ENCODE results near the gene POLR3C. TPM values are rescaled to one million over a fixed set of nuclear protein-coding genes. Genes with fewer than 3 reads are reported as not detected.

The POLR3C gene
- total and polyA plus RNA-seq, 2 of the 13 experiments (the other 11 are each of a cell fraction or from before 2014, with no cell fraction given): 15.5 to 24.3 TPM

DNA sequence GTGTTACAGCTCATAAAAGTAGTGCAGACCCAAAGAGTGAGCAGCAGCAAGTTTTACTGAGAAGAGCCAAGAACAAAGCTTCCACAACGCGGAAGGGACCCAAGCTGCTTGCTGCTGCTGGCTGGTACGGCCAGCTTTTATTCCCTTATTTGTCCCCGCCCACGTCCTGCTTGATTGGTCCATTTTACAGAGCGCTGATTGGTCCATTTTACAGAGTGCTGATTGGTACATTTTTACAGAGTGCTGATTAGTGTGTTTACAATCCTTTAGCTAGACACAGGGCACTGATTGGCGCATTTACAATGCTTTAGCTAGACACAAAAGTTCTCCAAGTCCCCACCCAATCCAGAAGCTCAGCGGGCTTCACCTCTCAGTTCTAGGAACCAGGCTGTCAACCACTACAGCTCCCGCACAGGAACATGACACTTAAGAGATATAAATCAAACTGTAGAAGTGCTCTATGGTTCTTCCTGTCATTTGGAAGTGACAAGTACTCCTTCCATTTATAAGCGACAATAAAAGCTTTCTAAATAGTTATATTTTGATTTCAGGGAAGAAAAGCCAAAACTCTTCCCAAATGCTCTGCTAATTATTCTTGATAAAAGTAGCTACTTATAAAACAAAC is 28.6 kb upstream of the POLR3C start:
- 94% methylated on average over 10 of the region's 10 CpGs for WGBS (ENCODE audit: low lambda C conversion rate)
- in situ Hi-C loops (cut with HindIII; ENCODE audit: extremely low pct_ligation_motif_present, low pct_unique_long_range_greater_than_20kb): no loop called here
- POLR2A ChIA-PET: interaction anchor here (1.7 kb wide), 1 partner anchor 28 kb away, joined by 3 read pairs; the partner anchor contains the start of genes POLR3C and RNF115
- intact Hi-C loops (cut with micrococcal nuclease; ENCODE audit: unreplicated experiment): no loop called here
- no peak overlapping the region for H3K4me2 ChIP-seq (ENCODE audit: low read depth, low read length)
- peaks cover 6% of the 10 kb centered on the region for H3K79me2 ChIP-seq (ENCODE audit: insufficient read depth, low read length)
- peaks cover 8% of the 10 kb centered on the region for H3K9me3 ChIP-seq (ENCODE audit: low read length)
- no peaks in the 10 kb centered on the region for H3K36me3 ChIP-seq (replicated peaks in 1 of 2; ENCODE audit: control insufficient read depth in 1 of 2, insufficient read depth in 2 of 2, low read length in 2 of 2)
- TF ChIP-seq FOXA1 (IDR thresholded peaks at IDR 0.05) (no peak), FOXA1 (CRISPR knock-in tag; IDR thresholded peaks at IDR 0.05) (no peak), KLF13 (CRISPR knock-in tag; IDR thresholded peaks at IDR 0.05) (no peak), ZNF547 (CRISPR knock-in tag; IDR thresholded peaks at IDR 0.05) (no peak), ZNF749 (CRISPR knock-in tag; IDR thresholded peaks at IDR 0.05; ENCODE audit: borderline replicate concordance) (no peak), EEA1 (CRISPR knock-in tag; IDR thresholded peaks at IDR 0.05; ENCODE audit: borderline replicate concordance) (no peak), PAX8 (CRISPR knock-in tag; IDR thresholded peaks at IDR 0.05; ENCODE audit: borderline replicate concordance) (no peak), MZF1 (CRISPR knock-in tag; IDR thresholded peaks at IDR 0.05; ENCODE audit: borderline replicate concordance) (no peak), TP53 (CRISPR knock-in tag; conservative IDR thresholded peaks at IDR 0.05) (no peak), NR2F6 (IDR thresholded peaks at IDR 0.05) (no peak), NR2F6 (CRISPR knock-in tag; IDR thresholded peaks at IDR 0.05) (no peak), ZNF33A (CRISPR knock-in tag; IDR thresholded peaks at IDR 0.05; ENCODE audit: borderline replicate concordance) (no peak)
- TF ChIP-seq, protein P1, sequence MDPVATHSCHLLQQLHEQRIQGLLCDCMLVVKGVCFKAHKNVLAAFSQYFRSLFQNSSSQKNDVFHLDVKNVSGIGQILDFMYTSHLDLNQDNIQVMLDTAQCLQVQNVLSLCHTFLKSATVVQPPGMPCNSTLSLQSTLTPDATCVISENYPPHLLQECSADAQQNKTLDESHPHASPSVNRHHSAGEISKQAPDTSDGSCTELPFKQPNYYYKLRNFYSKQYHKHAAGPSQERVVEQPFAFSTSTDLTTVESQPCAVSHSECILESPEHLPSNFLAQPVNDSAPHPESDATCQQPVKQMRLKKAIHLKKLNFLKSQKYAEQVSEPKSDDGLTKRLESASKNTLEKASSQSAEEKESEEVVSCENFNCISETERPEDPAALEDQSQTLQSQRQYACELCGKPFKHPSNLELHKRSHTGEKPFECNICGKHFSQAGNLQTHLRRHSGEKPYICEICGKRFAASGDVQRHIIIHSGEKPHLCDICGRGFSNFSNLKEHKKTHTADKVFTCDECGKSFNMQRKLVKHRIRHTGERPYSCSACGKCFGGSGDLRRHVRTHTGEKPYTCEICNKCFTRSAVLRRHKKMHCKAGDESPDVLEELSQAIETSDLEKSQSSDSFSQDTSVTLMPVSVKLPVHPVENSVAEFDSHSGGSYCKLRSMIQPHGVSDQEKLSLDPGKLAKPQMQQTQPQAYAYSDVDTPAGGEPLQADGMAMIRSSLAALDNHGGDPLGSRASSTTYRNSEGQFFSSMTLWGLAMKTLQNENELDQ (CRISPR knock-in tag; IDR thresholded peaks at IDR 0.05; ENCODE audit: borderline replicate concordance): no peak
- TF ChIP-seq, protein P2, sequence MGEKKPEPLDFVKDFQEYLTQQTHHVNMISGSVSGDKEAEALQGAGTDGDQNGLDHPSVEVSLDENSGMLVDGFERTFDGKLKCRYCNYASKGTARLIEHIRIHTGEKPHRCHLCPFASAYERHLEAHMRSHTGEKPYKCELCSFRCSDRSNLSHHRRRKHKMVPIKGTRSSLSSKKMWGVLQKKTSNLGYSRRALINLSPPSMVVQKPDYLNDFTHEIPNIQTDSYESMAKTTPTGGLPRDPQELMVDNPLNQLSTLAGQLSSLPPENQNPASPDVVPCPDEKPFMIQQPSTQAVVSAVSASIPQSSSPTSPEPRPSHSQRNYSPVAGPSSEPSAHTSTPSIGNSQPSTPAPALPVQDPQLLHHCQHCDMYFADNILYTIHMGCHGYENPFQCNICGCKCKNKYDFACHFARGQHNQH (CRISPR knock-in tag; IDR thresholded peaks at IDR 0.05): no peak
- TF ChIP-seq, protein P3, sequence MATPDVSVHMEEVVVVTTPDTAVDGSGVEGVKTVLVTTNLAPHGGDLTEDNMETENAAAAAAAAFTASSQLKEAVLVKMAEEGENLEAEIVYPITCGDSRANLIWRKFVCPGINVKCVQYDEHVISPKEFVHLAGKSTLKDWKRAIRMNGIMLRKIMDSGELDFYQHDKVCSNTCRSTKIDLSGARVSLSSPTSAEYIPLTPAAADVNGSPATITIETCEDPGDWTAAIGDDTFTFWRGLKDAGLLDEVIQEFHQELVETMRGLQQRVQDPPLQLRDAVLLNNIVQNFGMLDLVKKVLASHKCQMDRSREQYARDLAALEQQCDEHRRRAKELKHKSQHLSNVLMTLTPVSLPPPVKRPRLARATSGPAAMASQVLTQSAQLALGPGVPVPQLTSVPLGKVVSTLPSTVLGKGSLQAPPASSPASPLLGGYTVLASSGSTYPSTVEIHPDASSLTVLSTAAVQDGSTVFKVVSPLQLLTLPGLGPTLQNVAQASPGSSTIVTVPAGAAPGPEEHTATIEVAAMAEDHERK (CRISPR knock-in tag; IDR thresholded peaks at IDR 0.05; ENCODE audit: low read depth): no peak
- peaks cover 13% of the 10 kb centered on the region for H3K4me1 ChIP-seq (ENCODE audit: insufficient read depth, low read length)
- CTCF ChIA-PET (ENCODE audit: low intra/inter-chr PET ratio, low total read pairs): no interaction called here
- H3K9ac ChIP-seq (ENCODE audit: insufficient read depth, low read depth, low read length): no peak overlapping the region
- no peaks in the 10 kb centered on the region for H4K20me1 ChIP-seq (ENCODE audit: insufficient read depth, low read length)
- FAIRE-seq (no peak), DNase-seq (ENCODE audit: low spot score) (no peak), ATAC-seq (no peak)
- H2AFZ ChIP-seq (ENCODE audit: low read length): no peak overlapping the region
- no peaks in the 10 kb centered on the region for H3K27me3 ChIP-seq (ENCODE audit: control insufficient read depth in 1 of 2, insufficient read depth in 2 of 2, low read length in 2 of 2)
- BruUV-seq (replicated peaks): no TSS peak
- no peak overlapping the region for H3K27ac ChIP-seq (ENCODE audit: extremely low read length, insufficient read depth, low read length)
- H3K4me3 ChIP-seq (replicated peaks in 1 of 3; ENCODE audit: insufficient read depth in 1 of 3, low read depth in 2 of 3, low read length in 3 of 3): no peak overlapping the region
